Activated CD8-positive, alpha-beta memory T cell treated with anti-CD3 and anti-CD28 coated beads, Interleukin-2, amount 50 U/mL, for 4 hours (primary cell): ENCODE measurements around the gene MVB12B.

Experiments
- DNase-seq: peaks from one replicate; pipeline ENCODE4 v3.0.0-alpha.2; 2020

Gene MVB12B

GRCh38 chr9:126508928-126509327 lies 182.3 kb downstream of the MVB12B start:
- no peak for DNase-seq

GRCh38 chr9:126509718-126510117 lies 183.1 kb downstream of the MVB12B start:
- DNase-seq: no peak

- no peak for DNase-seq
Observed at GRCh38 chr9:126510564-126510963, 183.9 kb downstream of the MVB12B start.

- DNase-seq: no peak
Observed at GRCh38 chr9:126511411-126511810, 184.8 kb downstream of the MVB12B start.

- no peak for DNase-seq
Observed at GRCh38 chr9:126513159-126514036, 186.8 kb downstream of the MVB12B start.

- DNase-seq: peak; percentile 65
Observed at GRCh38 chr9:126514037-126514821, 187.6 kb downstream of the MVB12B start.

- DNase-seq: no peak
Observed at GRCh38 chr9:126515001-126515872, 188.6 kb downstream of the MVB12B start.

GRCh38 chr9:126515873-126516505 lies 189.4 kb downstream of the MVB12B start:
- no peak for DNase-seq

- DNase-seq: no peak
Observed at GRCh38 chr9:126516561-126516935, 189.9 kb downstream of the MVB12B start.

GRCh38 chr9:126516936-126517832 lies 190.6 kb downstream of the MVB12B start:
- DNase-seq: no peak

GRCh38 chr9:126517833-126518356 lies 191.3 kb downstream of the MVB12B start:
- DNase-seq: no peak

- DNase-seq: no peak
Observed at GRCh38 chr9:126518763-126519162, 192.1 kb downstream of the MVB12B start.

- DNase-seq: no peak
Observed at GRCh38 chr9:126519660-126520420, 193.2 kb downstream of the MVB12B start.

- no peak for DNase-seq
Observed at GRCh38 chr9:126520453-126520852, 193.8 kb downstream of the MVB12B start.

GRCh38 chr9:126521089-126521488 lies 194.5 kb downstream of the MVB12B start:
- no peak for DNase-seq

GRCh38 chr9:126521551-126521950 lies 194.9 kb downstream of the MVB12B start:
- no peak for DNase-seq

GRCh38 chr9:126521976-126522590 lies 195.5 kb downstream of the MVB12B start:
- no peak for DNase-seq

- DNase-seq: no peak
Observed at GRCh38 chr9:126522612-126523356, 196.2 kb downstream of the MVB12B start.

- peak; percentile 38 for DNase-seq
Observed at GRCh38 chr9:126523611-126524111, 197.0 kb downstream of the MVB12B start.
